NB4 (cell line): ENCODE results near the gene LRRC37A2.
"Not testable (repeated sequence)": the region's sequence is repeated elsewhere in the genome, so short reads cannot be mapped to it uniquely, and the experiment has no call there.

Experiments
- DNase-seq: peaks from one replicate; pipeline ENCODE4 v3.0.0; 2010; ENCODE audit warnings: low read depth
- H3K4me3 ChIP-seq: one replicate; pipeline ENCODE4 v1.5.1; 2011; ENCODE audit warnings: mild to moderate bottlenecking, low read depth, low read length, moderate library complexity

LRRC37A2 gene

DNA sequence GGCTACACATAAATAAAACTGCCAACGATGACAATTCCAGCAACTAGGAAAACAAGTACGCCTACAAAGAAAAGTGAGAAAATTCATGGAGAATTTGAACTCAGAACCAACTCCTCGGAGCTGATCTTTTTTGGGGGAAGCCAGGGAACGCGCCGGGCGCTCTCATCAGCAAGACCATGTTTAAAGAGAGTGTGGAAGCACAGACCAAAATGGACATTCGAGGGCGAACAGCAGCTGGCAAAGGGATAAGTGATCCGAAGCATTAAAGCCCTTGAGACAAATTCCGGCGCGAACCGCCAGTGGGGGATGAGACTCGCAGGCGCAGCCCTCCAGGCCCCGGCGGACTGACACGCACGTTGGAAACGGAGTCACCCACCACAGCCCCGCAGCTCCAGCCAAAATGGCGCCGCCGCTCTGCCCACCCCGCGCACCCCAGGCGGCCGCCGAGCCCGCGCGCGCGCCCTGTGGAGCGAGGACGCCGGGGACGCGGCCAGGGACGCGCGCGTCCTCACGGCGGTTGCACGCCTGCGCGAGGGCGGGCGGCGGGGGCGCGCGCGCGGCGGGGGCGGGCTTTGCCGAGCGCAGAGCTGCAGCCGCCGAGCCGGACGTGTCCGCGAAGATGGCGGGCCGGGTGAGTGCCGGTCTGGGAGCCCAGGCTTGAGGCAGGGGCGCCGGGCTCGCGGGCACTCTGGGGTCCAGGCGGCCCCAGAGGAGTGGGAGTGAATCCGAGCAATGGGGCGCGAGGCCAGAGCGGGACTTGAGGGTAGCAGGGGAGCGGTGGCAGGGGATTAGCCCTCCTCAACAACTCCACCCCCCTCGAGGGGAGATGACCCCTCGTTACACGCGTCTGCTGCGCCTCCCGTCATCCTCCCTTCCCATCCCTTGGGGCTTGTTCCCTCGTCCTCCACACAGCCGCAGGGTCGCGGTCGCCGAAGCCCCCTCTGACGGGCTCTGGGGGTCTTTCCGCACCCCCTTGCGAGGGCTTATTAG is 78.2 kb downstream of the LRRC37A2 start, which contains the start of gene NSF:
NSF (plus strand) TSS at position 513 of the 990 bp plus-strand sequence; CDS start at position 620, 107 bp downstream.
- not testable (repeated sequence) for DNase-seq, H3K4me3 ChIP-seq

DNA sequence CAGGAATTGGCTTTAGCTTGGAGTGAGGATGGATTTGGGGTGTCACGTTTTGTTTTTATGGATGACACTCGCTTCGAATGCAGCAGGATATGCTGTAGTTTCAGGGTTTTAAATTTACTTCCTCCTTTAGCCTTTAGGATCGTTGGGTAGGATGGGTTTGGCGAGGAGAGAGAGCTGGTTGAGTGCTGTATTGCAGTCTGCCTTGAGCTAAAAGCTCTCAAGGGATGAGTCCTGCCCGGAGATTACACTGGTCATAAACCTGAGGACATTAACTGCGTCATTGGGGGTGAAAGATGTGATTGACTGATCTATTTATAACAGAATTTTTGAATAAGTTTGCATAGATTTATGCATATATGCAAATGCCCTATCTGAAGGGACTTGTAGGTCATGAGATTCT is 79.1 kb downstream of the LRRC37A2 start:
- not testable (repeated sequence) for H3K4me3 ChIP-seq, DNase-seq

DNA sequence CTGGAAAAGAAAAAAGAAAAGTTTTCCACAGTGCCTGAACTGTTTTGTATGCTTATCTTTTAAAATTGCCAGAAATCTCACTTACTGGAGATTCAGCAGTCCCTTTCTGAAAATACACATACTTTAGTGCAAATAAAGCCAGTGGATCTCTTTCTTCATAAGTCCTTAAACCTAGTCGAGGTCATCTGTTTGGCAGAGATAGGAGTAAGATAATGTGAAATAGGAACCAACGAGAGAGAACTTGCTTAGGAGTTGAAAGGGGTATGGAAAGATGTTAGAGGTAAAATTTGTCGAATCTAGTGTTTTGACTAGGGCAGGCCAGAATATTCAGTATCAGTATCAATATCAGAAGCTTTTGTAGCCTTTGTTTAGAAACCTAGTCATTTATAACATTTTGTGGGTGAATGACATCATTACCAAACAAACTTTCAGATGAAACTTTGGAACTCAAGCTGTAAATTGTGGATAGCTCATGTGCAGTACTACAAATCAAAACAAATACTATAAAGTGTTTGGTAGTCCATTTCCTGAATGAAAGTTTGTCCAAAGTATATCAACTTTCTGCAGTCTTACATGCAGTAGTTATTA is 86.2 kb downstream of the LRRC37A2 start:
- H3K4me3 ChIP-seq, DNase-seq: not testable (repeated sequence)

GRCh38 chr17:46600767-46601166 is 88.5 kb downstream of the LRRC37A2 start:
- DNase-seq, H3K4me3 ChIP-seq: not testable (repeated sequence)

DNA sequence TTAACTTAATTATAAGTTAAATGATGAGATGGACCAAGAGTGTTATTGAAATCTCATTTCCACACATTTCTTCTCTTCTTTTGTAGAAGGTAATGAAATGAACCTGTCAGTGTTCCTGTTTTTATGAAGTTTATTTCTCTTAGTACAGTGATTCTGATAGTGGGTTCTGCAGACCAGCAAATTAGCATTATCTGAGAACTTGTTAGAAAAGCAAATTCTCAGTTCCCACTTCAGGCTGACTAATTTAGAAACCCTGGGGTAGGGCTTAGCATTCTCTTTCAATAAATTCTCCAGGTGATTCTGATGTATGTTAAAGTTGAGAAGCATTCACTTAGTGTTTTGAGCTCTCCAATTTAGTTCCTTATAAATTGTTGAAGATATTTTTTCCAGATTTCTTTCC is 90.9 kb downstream of the LRRC37A2 start:
- DNase-seq = not testable (repeated sequence)

More for the DNA sequence above, 90.9 kb downstream of the LRRC37A2 start:
- not testable (repeated sequence) for H3K4me3 ChIP-seq
